Activated CD4-positive, CD25-positive, alpha-beta regulatory T cell treated with anti-CD3 and anti-CD28 coated beads, Interleukin-2, amount 50 U/mL, for 24 hours (primary cell): ENCODE data around the gene SNAP47.

Experiments used
- ATAC-seq, 2 donors: fragments of 150-1000 bp; cut with Tn5 transposase; one replicate each; pipeline ENCODE4 v1.10.0; 2021; ENCODE audit warnings: mild to moderate bottlenecking in 1 of 2, moderate library complexity in 1 of 2

Gene SNAP47

DNA sequence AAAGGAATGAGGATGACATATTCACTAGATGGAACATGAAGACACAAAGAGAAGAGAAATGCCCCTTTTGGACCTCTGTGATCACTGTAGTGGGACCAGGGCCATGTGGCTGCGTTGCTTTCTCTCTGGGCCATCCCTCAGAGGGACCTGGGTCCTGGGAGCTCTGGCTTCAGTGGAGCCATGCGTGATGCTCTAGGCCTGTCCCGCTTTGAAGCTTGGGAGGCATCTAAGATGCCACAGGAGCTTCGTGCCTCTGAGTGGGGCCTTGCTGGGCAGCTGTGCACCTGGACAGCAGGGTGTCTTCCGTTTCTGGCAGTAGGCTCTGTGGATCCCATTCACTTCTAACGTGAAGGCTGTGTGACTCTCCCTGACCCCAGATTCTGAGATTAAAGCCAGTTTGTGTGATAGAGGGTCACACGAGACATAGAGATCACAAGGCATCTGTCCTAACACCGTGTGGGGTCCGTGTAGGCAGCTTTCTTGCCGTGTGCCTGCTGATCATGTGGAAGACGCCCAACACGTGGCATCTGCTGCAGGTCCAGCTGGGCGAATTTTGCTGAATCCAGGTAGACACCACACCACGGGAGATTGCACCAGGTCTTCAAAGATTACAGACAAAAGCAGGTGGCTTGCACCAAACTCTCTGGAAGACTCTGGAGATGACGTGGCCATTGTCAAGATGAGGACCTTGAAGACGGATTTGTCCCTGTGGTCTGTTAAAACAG is 63.0 kb downstream of the SNAP47 start:
- ATAC-seq: no peak

DNA sequence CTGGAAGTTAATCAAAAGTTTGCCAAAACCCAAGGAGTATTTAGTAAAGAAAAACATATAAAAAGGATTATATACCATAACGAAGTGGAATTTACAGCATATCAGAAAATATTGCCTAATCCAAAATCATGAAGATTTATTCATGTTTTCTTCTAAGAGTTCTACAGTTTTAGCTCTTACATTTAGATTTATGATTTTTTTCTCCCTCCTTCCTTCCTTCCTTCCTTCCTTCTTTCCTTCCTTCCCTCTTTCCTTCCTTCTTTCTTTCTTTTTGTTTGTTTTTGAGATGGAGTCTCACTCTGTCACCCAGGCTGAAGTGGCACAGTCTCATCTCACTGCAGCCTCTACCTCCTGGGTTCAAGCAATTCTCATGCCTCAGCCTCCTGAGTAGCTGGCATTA is 64.5 kb downstream of the SNAP47 start:
- ATAC-seq: no peak

DNA sequence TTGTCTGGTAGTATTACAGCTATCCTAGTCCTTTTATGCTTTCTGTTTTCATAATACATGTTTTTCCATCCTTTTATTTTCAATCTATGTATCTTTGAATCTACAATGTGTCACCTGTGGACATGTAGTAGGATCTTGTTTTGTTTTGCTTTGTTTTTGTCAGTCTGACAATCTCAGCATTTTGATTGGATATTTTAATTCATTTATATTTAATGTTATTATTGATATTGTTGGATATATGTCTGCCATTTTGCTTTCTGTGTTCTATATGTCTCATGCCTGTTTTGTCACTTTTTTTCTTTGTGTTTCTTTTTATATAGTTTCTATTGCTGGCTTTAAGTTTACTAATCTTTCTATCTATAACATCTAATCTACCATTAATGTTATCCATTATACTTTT is 68.7 kb downstream of the SNAP47 start:
- ATAC-seq: no peak

DNA sequence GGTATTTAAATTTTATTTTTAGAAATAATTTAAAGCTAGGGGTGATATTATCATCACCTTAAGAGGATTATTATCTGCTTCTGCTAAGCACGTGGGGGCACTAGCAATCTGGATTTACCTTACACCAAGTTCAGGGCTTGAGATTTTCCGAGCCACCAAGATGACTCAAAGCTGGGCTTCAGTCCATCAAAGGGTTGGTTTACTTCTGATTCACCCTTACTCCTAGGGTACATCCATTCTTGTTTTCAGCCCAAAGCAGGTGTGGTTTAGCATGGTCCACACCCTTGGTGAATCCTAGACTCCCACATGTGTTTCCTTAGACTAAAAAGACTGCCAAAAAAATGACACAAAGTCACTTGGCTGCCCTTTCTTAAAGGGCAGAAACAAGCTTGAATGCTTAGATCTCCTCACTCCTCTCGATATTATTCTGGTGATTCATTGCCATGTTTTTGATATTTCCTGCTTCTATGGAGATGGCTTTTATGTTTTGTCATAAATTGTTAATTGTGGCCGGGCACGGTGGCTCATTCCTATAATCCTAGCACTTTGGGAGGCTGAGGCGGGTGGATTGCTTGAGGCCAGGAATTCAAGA is 70.5 kb downstream of the SNAP47 start:
- no peak for ATAC-seq

DNA sequence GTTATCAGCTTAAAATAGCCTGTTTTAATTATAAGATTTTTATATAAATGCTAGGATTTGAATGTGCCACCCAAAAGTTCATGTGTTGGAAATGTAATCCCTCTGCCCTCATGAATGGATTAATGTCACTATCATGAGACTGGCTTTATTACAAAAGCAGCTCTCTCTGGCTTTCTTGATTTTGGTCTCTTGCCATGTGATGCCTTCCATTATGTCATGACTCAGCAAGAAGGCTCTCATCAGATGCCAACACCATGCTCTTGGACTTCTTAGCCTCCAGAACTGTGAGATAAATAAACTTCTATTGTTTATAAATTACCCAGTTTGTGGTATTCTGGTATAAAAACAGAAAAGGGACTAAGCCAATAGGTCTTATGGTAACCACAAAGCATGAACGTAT is 73.3 kb downstream of the SNAP47 start:
- no peak for ATAC-seq

DNA sequence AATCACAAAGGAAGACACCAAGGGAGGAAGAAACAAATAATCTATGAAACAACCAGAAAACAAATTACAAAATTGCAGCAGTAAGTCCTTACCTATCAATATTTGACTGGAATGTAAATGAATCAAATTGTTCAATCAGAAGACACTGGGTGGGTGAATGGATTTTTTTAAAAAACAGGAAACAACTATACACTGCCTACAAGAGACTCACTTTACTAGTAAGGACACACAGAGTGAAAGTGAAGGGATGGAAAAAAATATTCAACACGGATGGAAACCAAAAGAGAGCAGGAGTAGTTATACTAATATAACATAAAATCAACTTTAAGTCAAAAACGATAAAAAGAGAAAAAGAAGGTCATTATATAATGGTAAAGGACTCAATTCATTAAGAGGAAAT is 73.8 kb downstream of the SNAP47 start:
- ATAC-seq: no peak

DNA sequence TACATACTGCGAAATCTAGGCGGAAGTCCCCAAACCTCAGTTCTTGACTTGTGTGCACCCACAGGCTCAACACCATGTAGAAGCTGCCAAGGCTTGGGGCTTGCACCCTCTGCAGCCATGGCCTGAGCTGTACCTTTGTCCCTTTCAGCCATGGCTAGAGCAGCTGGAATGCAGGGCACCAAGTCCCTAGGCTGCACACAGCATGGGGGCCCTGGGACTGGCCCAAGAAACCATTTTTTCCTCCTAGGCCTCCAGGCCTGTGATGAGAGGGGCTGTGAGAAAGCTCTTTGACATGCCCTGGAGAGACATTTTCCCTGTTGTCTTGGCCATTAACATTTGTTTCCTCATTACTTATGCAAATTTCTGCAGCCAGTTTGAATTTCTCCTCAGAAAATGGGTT is 78.7 kb downstream of the SNAP47 start:
- ATAC-seq: no peak

DNA sequence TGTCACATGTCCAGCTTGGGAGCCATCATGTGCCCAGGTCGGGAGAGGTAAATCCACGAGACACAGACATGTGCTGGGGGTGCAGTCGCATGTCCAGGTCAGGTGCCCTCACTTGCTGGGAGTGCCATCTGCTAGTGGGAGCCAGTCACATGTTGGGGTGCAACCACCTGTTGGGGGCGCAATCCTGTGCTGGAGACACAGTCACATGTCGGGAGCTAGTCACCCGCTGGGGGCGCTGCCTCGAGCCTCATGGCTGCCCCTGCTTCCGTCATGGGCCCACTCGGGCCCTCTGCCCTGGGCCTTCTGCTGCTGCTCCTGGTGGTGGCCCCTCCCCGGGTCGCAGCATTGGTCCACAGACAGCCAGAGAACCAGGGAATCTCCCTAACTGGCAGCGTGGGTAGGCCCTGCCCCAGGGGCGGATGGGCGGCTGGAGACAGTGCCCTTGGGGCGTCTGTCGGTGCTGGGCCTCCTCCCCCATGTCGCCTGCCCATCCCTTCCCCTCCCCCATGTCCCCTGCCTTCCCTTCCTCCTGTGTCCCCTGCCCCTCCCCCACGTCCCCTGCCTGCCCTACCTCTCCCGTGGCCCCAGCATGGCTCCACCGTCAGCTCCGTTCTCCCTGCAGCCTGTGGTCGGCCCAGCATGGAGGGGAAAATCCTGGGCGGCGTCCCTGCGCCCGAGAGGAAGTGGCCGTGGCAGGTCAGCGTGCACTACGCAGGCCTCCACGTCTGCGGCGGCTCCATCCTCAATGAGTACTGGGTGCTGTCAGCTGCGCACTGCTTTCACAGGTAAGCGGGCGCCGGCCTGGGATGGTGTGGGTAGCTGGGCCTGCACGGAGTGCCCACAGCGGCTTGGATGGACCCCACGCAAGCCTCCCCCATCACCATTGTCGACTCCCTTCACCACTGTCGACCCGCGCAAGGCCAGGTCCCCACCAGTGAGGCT is 80.5 kb downstream of the SNAP47 start, which contains the start of gene PRSS38:
Gene PRSS38 (plus strand): TSS at position 208 of the 942 bp plus-strand sequence. CDS start 42 bp downstream, at position 250.
- ATAC-seq: no peak

DNA sequence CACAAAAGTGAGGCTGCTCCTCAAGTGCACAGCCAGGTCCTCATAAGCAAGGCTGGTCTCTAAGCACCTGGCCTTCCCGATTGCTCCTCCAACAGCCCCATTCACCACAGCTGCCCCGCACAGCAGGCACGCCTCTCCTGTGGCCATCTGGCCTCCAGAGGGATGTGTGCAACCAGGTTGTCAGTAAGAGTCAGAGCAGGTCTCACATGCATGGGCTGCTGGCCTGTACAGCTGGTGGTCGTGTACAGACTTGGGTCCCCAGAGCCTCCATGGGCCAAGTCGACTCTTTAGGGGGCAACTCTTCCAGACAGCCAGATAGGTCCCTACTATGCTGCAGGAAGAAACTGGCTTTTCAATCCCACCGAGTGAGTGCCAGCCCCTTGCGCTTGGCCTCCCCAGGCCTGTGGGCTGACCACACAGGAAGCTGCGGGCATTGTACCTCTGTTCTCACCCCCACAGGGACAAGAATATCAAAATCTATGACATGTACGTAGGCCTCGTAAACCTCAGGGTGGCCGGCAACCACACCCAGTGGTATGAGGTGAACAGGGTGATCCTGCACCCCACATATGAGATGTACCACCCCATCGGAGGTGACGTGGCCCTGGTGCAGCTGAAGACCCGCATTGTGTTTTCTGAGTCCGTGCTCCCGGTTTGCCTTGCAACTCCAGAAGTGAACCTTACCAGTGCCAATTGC is 81.7 kb downstream of the SNAP47 start:
- ATAC-seq: no peak

DNA sequence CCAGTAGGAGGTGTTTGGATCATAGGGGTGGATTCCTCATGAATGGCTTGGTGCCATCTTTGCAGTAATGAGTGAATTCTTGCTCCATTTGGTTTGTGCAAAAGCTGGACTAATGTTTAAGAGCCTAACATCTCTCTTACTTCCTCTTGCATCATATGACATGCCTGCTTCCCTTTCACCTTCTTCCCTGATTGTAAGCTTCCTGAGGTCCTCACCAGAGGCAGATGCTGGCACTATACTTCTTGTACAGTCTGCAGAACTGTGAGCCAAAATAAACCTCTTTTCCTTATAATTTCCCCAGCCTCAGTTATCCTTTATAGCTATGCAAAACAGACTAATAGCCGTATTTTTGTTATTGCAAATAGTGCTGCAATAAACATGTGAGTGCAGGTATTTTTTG is 88.3 kb downstream of the SNAP47 start:
- no peak for ATAC-seq

DNA sequence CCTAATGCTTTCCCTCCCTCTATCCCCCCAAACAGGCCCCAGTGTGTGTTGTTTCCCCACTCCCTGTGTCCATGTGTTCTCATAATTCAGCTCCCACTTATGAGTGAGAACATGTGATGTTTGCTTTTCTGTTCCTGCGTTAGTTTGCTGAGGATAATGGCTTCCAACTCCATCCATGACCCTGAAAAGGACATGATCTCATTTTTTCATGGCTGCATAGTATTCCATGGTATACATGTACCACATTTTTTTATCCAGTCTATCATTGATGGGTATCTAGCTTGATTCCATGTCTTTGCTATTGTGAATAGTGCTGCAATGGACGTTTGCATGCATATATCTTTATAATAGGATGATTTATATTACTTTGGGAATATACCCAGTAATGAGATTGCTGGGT is 89.0 kb downstream of the SNAP47 start:
- ATAC-seq: no peak

DNA sequence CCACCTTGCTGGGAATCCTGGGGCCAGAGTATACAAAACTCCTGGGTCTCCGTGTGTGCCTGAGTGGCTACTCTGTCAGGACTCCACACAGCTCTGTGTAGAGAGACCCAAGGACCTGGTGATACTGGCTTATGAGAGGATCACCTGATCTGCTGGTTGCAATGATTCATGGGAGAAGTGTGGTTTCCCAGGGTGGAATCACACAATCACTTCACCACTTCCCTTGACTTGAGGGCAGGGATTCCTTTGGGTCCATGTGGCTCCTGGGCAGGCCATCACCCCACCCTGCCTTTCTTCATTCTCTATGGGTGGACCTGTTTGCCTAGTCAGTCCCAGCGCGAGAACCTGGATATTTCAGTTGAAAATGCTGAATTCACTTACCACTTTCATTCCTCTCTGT is 93.6 kb downstream of the SNAP47 start:
- ATAC-seq: no peak
